ENCODE results near the gene TAF5.

DNA sequence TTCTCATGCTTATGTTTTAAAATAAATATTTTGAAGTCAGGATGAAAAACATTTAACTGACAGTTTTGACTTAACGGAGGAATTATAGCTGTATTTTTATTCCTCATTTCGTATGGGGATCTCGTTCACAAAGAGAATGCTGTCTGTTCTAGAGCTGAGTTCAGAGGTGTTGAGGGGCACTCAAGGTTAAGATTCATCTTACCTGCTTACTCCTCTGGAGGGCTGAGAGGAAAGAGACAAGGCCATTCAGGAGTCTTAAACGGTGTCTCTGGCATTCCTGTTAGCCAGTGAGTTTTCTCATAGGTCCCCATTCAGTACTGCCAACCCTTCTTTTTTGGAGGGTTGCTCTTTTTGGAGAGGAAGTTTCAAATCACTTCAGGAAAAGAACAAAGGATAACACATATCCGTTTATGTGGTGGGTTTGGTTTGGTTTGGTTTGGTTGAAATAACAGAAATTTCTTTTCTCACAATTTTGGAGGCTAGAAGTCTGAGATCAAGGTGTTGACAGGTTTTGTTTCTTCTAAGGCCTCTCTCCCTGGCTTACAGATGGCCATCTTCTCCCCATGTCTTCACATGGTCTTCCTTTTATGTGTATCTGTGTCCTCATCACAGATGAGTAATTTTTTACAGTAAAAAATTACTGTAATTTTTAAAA is 61.3 kb downstream of the TAF5 start:
- TF ChIP-seq, protein P1, sequence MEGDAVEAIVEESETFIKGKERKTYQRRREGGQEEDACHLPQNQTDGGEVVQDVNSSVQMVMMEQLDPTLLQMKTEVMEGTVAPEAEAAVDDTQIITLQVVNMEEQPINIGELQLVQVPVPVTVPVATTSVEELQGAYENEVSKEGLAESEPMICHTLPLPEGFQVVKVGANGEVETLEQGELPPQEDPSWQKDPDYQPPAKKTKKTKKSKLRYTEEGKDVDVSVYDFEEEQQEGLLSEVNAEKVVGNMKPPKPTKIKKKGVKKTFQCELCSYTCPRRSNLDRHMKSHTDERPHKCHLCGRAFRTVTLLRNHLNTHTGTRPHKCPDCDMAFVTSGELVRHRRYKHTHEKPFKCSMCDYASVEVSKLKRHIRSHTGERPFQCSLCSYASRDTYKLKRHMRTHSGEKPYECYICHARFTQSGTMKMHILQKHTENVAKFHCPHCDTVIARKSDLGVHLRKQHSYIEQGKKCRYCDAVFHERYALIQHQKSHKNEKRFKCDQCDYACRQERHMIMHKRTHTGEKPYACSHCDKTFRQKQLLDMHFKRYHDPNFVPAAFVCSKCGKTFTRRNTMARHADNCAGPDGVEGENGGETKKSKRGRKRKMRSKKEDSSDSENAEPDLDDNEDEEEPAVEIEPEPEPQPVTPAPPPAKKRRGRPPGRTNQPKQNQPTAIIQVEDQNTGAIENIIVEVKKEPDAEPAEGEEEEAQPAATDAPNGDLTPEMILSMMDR (IDR thresholded peaks at IDR 0.05), result no peak
- TF ChIP-seq POLR2A (IDR thresholded peaks at IDR 0.05), result no peak

Data from tibial nerve (tissue), 3 donors.